Measurements from ENCODE around the gene SERPINB2. TPM values are rescaled to one million over a fixed set of nuclear protein-coding genes. Genes with fewer than 3 reads are reported as not detected.

Gene SERPINB2
- total and polyA plus RNA-seq, 10 of the 15 experiments (the other 5 are each of a cell fraction or from before 2014, with no cell fraction given) = 9.6 to 25.3 (median 14.0) TPM

GRCh38 chr18:63936156-63936931 is 48.8 kb downstream of the SERPINB2 start (continued):
- TF ChIP-seq ZBTB4 (CRISPR knock-in tag; IDR thresholded peaks at IDR 0.05) (no peak), SMARCA5 (IDR thresholded peaks at IDR 0.05) (peak; percentile 78), ZNF384 (IDR thresholded peaks at IDR 0.05; ENCODE audit: borderline replicate concordance, low read depth, low read length) (no peak), CBFB (IDR thresholded peaks at IDR 0.05; ENCODE audit: low read depth) (peak; percentile 43; the same call in 1 of the 2 replicates), TARDBP (IDR thresholded peaks at IDR 0.05; ENCODE audit: borderline replicate concordance) (no peak), SPI1 (IDR thresholded peaks at IDR 0.05; ENCODE audit: borderline replicate concordance, insufficient read depth, low read depth, low read length) (no peak; the same call in 1 of the 2 replicates), SP1 (IDR thresholded peaks at IDR 0.05; ENCODE audit: low read depth, low read length) (no peak), TCF3 (IDR thresholded peaks at IDR 0.05; ENCODE audit: borderline replicate concordance, insufficient read depth, low read depth, low read length) (no peak), CTCF (IDR thresholded peaks at IDR 0.05 in 2 of 3, conservative IDR thresholded peaks at IDR 0.05 in 1 of 3; ENCODE audit: control insufficient read depth in 2 of 3, extremely low read depth in 1 of 3, insufficient read depth in 1 of 3, low read depth in 3 of 3, low read length in 3 of 3) (peak; percentile 80 to 91 (median 83)), ZNF687 (IDR thresholded peaks at IDR 0.05) (0 out of 2 replicates have a peak, but pooled peaks have one; percentile 20), RBBP5 (conservative IDR thresholded peaks at IDR 0.05) (no peak), PML (IDR thresholded peaks at IDR 0.05; ENCODE audit: low read length) (no peak), RFX5 (IDR thresholded peaks at IDR 0.05; ENCODE audit: low read depth, low read length) (no peak), KAT2A (conservative IDR thresholded peaks at IDR 0.05; ENCODE audit: control insufficient read depth, low read depth, low read length) (no peak), SMC3 (IDR thresholded peaks at IDR 0.05; ENCODE audit: borderline replicate concordance, low read length) (peak; percentile 87), TCF12 (IDR thresholded peaks at IDR 0.05; ENCODE audit: low read depth, low read length) (0 out of 2 replicates have a peak, but pooled peaks have one; percentile 38), EED (IDR thresholded peaks at IDR 0.05; ENCODE audit: low read depth) (no peak), MEF2A (IDR thresholded peaks at IDR 0.05; ENCODE audit: insufficient read depth, low read depth, low read length) (peak; percentile 39; the same call in 1 of the 2 replicates), PAX5 (IDR thresholded peaks at IDR 0.05; ENCODE audit: borderline replicate concordance, low read depth, low read length) (no peak), RAD21 (IDR thresholded peaks at IDR 0.05; ENCODE audit: insufficient read depth, low read depth, low read length) (peak; percentile 94), NFXL1 (IDR thresholded peaks at IDR 0.05; ENCODE audit: borderline replicate concordance) (no peak), CREB1 (IDR thresholded peaks at IDR 0.05; ENCODE audit: low read depth) (peak; percentile 63)

All from GM12878 (cell line).